WTC11 (cell line): Measurements from ENCODE around the gene CLN5.

Experiments
- CTCF ChIP-seq: fragments of 200-600 bp; IDR thresholded peaks from 2 replicates; pipeline ENCODE4 v1.8.0; 2022; ENCODE audit warnings: antibody characterized with exemption
- ERG ChIP-seq: fragments of 250-450 bp; sonication (Bioruptor Pico); IDR thresholded peaks from 2 replicates; pipeline ENCODE4 v1.8.0; 2021; ENCODE audit warnings: mild to moderate bottlenecking
- FOXP1 ChIP-seq: sonication (generic); formaldehyde crosslinking; IDR thresholded peaks from 2 replicates; pipeline ENCODE4 v1.8.0; 2022; ENCODE audit warnings: missing genetic modification reagents, mild to moderate bottlenecking, moderate library complexity, borderline replicate concordance
- GTF2I ChIP-seq: fragments of 250-450 bp; sonication (Bioruptor Pico); conservative IDR thresholded peaks from 2 replicates; pipeline ENCODE4 v1.4.0; 2021; ENCODE audit warnings: mild to moderate bottlenecking
- RELA ChIP-seq: sonication (generic); formaldehyde crosslinking; IDR thresholded peaks from 2 replicates; pipeline ENCODE4 v1.8.1; 2022; ENCODE audit warnings: missing genetic modification reagents, mild to moderate bottlenecking, borderline replicate concordance
- USF1 ChIP-seq: sonication (generic); formaldehyde crosslinking; IDR thresholded peaks from 2 replicates; pipeline ENCODE4 v1.8.0; 2022; ENCODE audit warnings: mild to moderate bottlenecking, missing genetic modification reagents
- TF ChIP-seq, protein P1 (sequence below): sonication (generic); formaldehyde crosslinking; conservative IDR thresholded peaks from 2 replicates; pipeline ENCODE4 v1.8.1; 2022; ENCODE audit warnings: mild to moderate bottlenecking, missing genetic modification reagents
- TF ChIP-seq, protein P2 (sequence below): sonication (generic); formaldehyde crosslinking; IDR thresholded peaks from 2 replicates; pipeline ENCODE4 v1.8.0; 2022; ENCODE audit warnings: mild to moderate bottlenecking, missing genetic modification reagents

GRCh38 chr13:77036279-77036678 lies 44.4 kb downstream of the CLN5 start:
- TF ChIP-seq RELA = no peak
- TF ChIP-seq, protein P1, sequence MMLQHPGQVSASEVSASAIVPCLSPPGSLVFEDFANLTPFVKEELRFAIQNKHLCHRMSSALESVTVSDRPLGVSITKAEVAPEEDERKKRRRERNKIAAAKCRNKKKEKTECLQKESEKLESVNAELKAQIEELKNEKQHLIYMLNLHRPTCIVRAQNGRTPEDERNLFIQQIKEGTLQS (CRISPR knock-in tag) = no peak
- no peak for TF ChIP-seq USF1
- TF ChIP-seq CTCF = no peak
- TF ChIP-seq ERG (CRISPR knock-in tag) = no peak
- TF ChIP-seq FOXP1 (CRISPR knock-in tag) = no peak
- TF ChIP-seq GTF2I = no peak
- TF ChIP-seq, protein P2, sequence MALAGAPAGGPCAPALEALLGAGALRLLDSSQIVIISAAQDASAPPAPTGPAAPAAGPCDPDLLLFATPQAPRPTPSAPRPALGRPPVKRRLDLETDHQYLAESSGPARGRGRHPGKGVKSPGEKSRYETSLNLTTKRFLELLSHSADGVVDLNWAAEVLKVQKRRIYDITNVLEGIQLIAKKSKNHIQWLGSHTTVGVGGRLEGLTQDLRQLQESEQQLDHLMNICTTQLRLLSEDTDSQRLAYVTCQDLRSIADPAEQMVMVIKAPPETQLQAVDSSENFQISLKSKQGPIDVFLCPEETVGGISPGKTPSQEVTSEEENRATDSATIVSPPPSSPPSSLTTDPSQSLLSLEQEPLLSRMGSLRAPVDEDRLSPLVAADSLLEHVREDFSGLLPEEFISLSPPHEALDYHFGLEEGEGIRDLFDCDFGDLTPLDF (CRISPR knock-in tag) = no peak
